K562 (cell line): ENCODE results near the gene HMBS. TPM values are rescaled to one million over a fixed set of nuclear protein-coding genes. Genes with fewer than 3 reads are reported as not detected.
A peak's percentile ranks its signal among the peaks of the same experiment; 100 is the strongest.

Experiments
- BMI1 ChIP-seq: fragments of 150-350 bp; IDR thresholded peaks from 2 replicates; pipeline ENCODE4 v1.6.1; 2014; ENCODE audit warnings: low read length
- DMBX1 ChIP-seq: fragments of 250-450 bp; sonication (Bioruptor Pico); IDR thresholded peaks from 2 replicates; pipeline ENCODE4 v1.8.0; 2022; ENCODE audit warnings: inconsistent platforms, mild to moderate bottlenecking, moderate library complexity, borderline replicate concordance
- ETV1 ChIP-seq: fragments of 450-650 bp; conservative IDR thresholded peaks from 2 replicates; pipeline ENCODE4 v1.6.1; 2016; ENCODE audit warnings: missing genetic modification characterization, control low read depth, low read depth, missing compliant biosample characterization
- HDAC1 ChIP-seq, 2 experiments: fragments of 450-650 bp; IDR thresholded peaks; 2 replicates each; pipeline ENCODE4 v1.6.1; 2016 to 2017; ENCODE audit warnings: inconsistent platforms in 1 of 2, mild to moderate bottlenecking in 1 of 2, moderate library complexity in 1 of 2
- HNRNPH1 ChIP-seq: fragments of 200-400 bp; formaldehyde crosslinking; optimal IDR thresholded peaks from 2 replicates; pipeline ENCODE3; 2017; ENCODE audit warnings: low read depth, mild to moderate bottlenecking, low read length, moderate library complexity
- HNRNPLL ChIP-seq: fragments of 200-400 bp; formaldehyde crosslinking; IDR thresholded peaks from 2 replicates; pipeline ENCODE4 v1.6.1; 2017; ENCODE audit warnings: low read length, low read depth, mild to moderate bottlenecking; ENCODE audit not compliant: poor library complexity, severe bottlenecking
- MAFF ChIP-seq: IDR thresholded peaks from 2 replicates; pipeline ENCODE4 v1.6.1; 2012; ENCODE audit warnings: low read length, improper control_type of control experiment
- MAZ ChIP-seq, 2 experiments: fragments of 450-650 bp in 1 of 2; sonication (generic) in 1 of 2; formaldehyde crosslinking; IDR thresholded peaks in 1 of 2; conservative IDR thresholded peaks in 1 of 2; 2 replicates each; pipeline versions ENCODE4 v1.4.0 to v1.5.0; 2020; ENCODE audit warnings: mild to moderate bottlenecking in 1 of 2, missing genetic modification reagents in 1 of 2
- MYBL2 ChIP-seq, 2 experiments: fragments of 450-650 bp in 1 of 2; sonication (generic) in 1 of 2; formaldehyde crosslinking in 1 of 2; IDR thresholded peaks; 2 replicates each; pipeline versions ENCODE4 v1.6.1 to v1.8.1; 2017 to 2022; ENCODE audit warnings: borderline replicate concordance in 1 of 2, inconsistent platforms in 1 of 2, low read depth in 1 of 2, mild to moderate bottlenecking in 1 of 2, missing genetic modification reagents in 1 of 2, moderate library complexity in 1 of 2
- NONO ChIP-seq, 2 experiments: fragments of 200-400 bp in 1 of 2; fragments of 450-650 bp in 1 of 2; formaldehyde crosslinking in 1 of 2; IDR thresholded peaks; 2 replicates each; pipeline ENCODE4 v1.6.1; 2017; ENCODE audit warnings: low read depth in 2 of 2, mild to moderate bottlenecking in 2 of 2, moderate library complexity in 2 of 2, low read length in 1 of 2
- POLR2AphosphoS5 ChIP-seq: IDR thresholded peaks from 2 replicates; pipeline ENCODE4 v1.6.1; 2011; ENCODE audit warnings: mild to moderate bottlenecking, low read depth, low read length, moderate library complexity; ENCODE audit not compliant: control insufficient read depth, insufficient read depth
- TGIF2 ChIP-seq: sonication (generic); formaldehyde crosslinking; IDR thresholded peaks from 2 replicates; pipeline ENCODE4 v1.8.1; 2022; ENCODE audit warnings: mild to moderate bottlenecking, missing genetic modification reagents, moderate library complexity
- TSC22D4 ChIP-seq: fragments of 450-650 bp; IDR thresholded peaks from 2 replicates; pipeline ENCODE4 v1.6.1; 2016; ENCODE audit warnings: missing genetic modification characterization, missing biosample characterization, control low read depth
- ZNF764 ChIP-seq: fragments of 250-450 bp; sonication (Bioruptor Pico); IDR thresholded peaks from 2 replicates; pipeline ENCODE4 v1.4.0; 2020; ENCODE audit warnings: low read depth, mild to moderate bottlenecking, moderate library complexity
- polyA plus RNA-seq, 8 experiments: library from polyadenylated mRNA; depleted of rRNA in 4 of 8; stranded (reverse) in 5 of 8; unstranded in 3 of 8; fragments of >200 nt; fragmentation: Nextera tagmentation in 2 of 8; fragmentation: Illumina TruSeq in 1 of 8; extraction: Ambion mirVana in 2 of 8; extraction: Trizol in 1 of 8; gene quantifications; 2 replicates each; pipeline versions ENCODE4 v1.2.1 to v1.2.3, GENCODE V29; 2011 to 2014; ENCODE audit warnings: inconsistent platforms in 1 of 8, missing spikeins in 1 of 8
- total RNA-seq, 7 experiments: library from RNA; depleted of rRNA in 6 of 7; stranded (reverse); fragments of >200 nt in 6 of 7; fragmentation: Illumina TruSeq in 2 of 7; extraction: Trizol in 2 of 7; gene quantifications; 2 replicates each; pipeline versions ENCODE4 v1.2.1 to v1.2.3, GENCODE V29; 2011 to 2021; ENCODE audit warnings: low replicate concordance in 1 of 7
- TF ChIP-seq, protein P1 (sequence below): fragments of 250-450 bp; sonication (Bioruptor Pico); IDR thresholded peaks from 2 replicates; pipeline ENCODE4 v1.5.0; 2021
- TF ChIP-seq, protein P2 (sequence below): sonication (generic); formaldehyde crosslinking; IDR thresholded peaks from 2 replicates; pipeline ENCODE4 v1.8.0; 2022; ENCODE audit warnings: mild to moderate bottlenecking, missing genetic modification reagents
- TF ChIP-seq, protein P3 (sequence below): fragments of 450-650 bp; formaldehyde crosslinking; IDR thresholded peaks from 2 replicates; pipeline ENCODE4 v1.4.0; 2020; ENCODE audit warnings: mild to moderate bottlenecking, moderate library complexity
- TF ChIP-seq, protein P4 (sequence below), 3 experiments: IDR thresholded peaks in 2 of 3; conservative IDR thresholded peaks in 1 of 3; 2 replicates each; pipeline ENCODE4 v1.5.1; 2011 to 2012; ENCODE audit warnings: low read length in 3 of 3, mild to moderate bottlenecking in 3 of 3, control low read depth in 2 of 3, improper control_type of control experiment in 1 of 3, inconsistent platforms in 1 of 3, low read depth in 1 of 3, mixed read lengths in 1 of 3, moderate library complexity in 1 of 3; ENCODE audit not compliant: insufficient read depth in 2 of 3
- TF ChIP-seq, protein P5 (sequence below): IDR thresholded peaks from 2 replicates; pipeline ENCODE4 v1.6.1; 2016; ENCODE audit warnings: missing genetic modification characterization, missing compliant biosample characterization

The HMBS gene
- total and polyA plus RNA-seq, 9 of the 15 experiments (the other 6 are each of a cell fraction or from before 2014, with no cell fraction given), result 56.9 to 385 (median 286) TPM

DNA sequence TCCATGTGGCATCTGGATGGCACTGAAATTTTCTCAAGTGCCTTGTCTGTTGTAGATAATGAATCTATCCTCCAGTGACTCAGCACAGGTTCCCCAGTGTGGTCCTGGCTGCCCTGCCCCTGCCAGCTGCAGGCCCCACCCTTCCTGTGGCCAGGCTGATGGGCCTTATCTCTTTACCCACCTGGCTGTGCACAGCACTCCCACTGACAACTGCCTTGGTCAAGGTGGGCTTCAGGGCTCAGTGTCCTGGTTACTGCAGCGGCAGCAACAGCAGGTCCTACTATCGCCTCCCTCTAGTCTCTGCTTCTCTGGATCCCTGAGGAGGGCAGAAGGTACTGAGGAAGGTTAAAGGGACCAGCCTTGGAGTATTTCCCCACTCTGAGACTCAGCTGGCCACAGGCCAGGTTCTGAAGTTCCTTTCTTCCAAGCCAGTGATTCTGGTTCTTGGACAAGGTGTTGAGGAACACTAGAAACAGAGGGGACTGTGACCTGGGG lies 3.1 kb downstream of the HMBS start (continued):
- TF ChIP-seq, protein P1, sequence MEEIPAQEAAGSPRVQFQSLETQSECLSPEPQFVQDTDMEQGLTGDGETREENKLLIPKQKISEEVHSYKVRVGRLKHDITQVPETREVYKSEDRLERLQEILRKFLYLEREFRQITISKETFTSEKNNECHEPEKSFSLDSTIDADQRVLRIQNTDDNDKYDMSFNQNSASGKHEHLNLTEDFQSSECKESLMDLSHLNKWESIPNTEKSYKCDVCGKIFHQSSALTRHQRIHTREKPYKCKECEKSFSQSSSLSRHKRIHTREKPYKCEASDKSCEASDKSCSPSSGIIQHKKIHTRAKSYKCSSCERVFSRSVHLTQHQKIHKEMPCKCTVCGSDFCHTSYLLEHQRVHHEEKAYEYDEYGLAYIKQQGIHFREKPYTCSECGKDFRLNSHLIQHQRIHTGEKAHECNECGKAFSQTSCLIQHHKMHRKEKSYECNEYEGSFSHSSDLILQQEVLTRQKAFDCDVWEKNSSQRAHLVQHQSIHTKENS (CRISPR knock-in tag), result no peak
- TF ChIP-seq, protein P2, sequence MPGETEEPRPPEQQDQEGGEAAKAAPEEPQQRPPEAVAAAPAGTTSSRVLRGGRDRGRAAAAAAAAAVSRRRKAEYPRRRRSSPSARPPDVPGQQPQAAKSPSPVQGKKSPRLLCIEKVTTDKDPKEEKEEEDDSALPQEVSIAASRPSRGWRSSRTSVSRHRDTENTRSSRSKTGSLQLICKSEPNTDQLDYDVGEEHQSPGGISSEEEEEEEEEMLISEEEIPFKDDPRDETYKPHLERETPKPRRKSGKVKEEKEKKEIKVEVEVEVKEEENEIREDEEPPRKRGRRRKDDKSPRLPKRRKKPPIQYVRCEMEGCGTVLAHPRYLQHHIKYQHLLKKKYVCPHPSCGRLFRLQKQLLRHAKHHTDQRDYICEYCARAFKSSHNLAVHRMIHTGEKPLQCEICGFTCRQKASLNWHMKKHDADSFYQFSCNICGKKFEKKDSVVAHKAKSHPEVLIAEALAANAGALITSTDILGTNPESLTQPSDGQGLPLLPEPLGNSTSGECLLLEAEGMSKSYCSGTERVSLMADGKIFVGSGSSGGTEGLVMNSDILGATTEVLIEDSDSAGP, result 0 out of 2 replicates have a peak, but pooled peaks have one; percentile 72
- TF ChIP-seq BMI1 (no peak), ZNF764 (CRISPR knock-in tag) (no peak), MYBL2 (IDR thresholded peaks at IDR 0.05; ENCODE audit: low read depth) (no peak; the same call in 1 of the 2 replicates), MYBL2 (CRISPR knock-in tag; IDR thresholded peaks at IDR 0.05; ENCODE audit: borderline replicate concordance) (no peak), MAFF (peak; percentile 86), POLR2AphosphoS5 (peak; percentile 98), TGIF2 (no peak), DMBX1 (CRISPR knock-in tag) (peak; percentile 95), HNRNPH1 (no peak), HDAC1 (IDR thresholded peaks at IDR 0.05) (peak; percentile 75 to 84), TSC22D4 (tag) (no peak), MAZ (CRISPR knock-in tag; conservative IDR thresholded peaks at IDR 0.05 in 1 of 2, IDR thresholded peaks at IDR 0.05 in 1 of 2) (peak; percentile 83 to 93), HNRNPLL (no peak), ETV1 (tag) (peak; percentile 88), NONO (IDR thresholded peaks at IDR 0.05; ENCODE audit: low read depth in 2 of 2, low read length in 1 of 2) (peak in 1 of 2 experiments; percentile 79; a peak in 2 of 4 replicates)
- TF ChIP-seq, protein P3, sequence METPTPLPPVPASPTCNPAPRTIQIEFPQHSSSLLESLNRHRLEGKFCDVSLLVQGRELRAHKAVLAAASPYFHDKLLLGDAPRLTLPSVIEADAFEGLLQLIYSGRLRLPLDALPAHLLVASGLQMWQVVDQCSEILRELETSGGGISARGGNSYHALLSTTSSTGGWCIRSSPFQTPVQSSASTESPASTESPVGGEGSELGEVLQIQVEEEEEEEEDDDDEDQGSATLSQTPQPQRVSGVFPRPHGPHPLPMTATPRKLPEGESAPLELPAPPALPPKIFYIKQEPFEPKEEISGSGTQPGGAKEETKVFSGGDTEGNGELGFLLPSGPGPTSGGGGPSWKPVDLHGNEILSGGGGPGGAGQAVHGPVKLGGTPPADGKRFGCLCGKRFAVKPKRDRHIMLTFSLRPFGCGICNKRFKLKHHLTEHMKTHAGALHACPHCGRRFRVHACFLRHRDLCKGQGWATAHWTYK (CRISPR knock-in tag), result peak; percentile 94
- TF ChIP-seq, protein P4, sequence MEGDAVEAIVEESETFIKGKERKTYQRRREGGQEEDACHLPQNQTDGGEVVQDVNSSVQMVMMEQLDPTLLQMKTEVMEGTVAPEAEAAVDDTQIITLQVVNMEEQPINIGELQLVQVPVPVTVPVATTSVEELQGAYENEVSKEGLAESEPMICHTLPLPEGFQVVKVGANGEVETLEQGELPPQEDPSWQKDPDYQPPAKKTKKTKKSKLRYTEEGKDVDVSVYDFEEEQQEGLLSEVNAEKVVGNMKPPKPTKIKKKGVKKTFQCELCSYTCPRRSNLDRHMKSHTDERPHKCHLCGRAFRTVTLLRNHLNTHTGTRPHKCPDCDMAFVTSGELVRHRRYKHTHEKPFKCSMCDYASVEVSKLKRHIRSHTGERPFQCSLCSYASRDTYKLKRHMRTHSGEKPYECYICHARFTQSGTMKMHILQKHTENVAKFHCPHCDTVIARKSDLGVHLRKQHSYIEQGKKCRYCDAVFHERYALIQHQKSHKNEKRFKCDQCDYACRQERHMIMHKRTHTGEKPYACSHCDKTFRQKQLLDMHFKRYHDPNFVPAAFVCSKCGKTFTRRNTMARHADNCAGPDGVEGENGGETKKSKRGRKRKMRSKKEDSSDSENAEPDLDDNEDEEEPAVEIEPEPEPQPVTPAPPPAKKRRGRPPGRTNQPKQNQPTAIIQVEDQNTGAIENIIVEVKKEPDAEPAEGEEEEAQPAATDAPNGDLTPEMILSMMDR (IDR thresholded peaks at IDR 0.05 in 2 of 3, conservative IDR thresholded peaks at IDR 0.05 in 1 of 3; ENCODE audit: insufficient read depth in 2 of 3, low read depth in 1 of 3, low read length in 3 of 3), result no peak
- TF ChIP-seq, protein P5, sequence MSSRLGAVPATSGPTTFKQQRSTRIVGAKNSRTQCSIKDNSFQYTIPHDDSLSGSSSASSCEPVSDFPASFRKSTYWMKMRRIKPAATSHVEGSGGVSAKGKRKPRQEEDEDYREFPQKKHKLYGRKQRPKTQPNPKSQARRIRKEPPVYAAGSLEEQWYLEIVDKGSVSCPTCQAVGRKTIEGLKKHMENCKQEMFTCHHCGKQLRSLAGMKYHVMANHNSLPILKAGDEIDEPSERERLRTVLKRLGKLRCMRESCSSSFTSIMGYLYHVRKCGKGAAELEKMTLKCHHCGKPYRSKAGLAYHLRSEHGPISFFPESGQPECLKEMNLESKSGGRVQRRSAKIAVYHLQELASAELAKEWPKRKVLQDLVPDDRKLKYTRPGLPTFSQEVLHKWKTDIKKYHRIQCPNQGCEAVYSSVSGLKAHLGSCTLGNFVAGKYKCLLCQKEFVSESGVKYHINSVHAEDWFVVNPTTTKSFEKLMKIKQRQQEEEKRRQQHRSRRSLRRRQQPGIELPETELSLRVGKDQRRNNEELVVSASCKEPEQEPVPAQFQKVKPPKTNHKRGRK (tag), result no peak
